Tibial nerve (tissue), 4 donors: ENCODE results near the gene SEC61A1. TPM values are rescaled to one million over a fixed set of nuclear protein-coding genes. Genes with fewer than 3 reads are reported as not detected.

Source experiments
- DNase-seq, 2 donors: peaks; one replicate each; pipeline ENCODE4 v3.0.0-alpha.2; 2019; ENCODE audit warnings: low spot score in 2 of 2
- H3K27ac ChIP-seq, 4 donors: fragments of 200-600 bp; sonication (generic) in 3 of 4; one replicate each; pipeline ENCODE4 v1.5.1; 2017 to 2019; ENCODE audit warnings: mild to moderate bottlenecking in 1 of 4
- H3K27me3 ChIP-seq, 2 donors: fragments of 200-600 bp; sonication (generic) in 1 of 2; one replicate each; pipeline versions ENCODE4 v1.5.1 to v1.6.0; 2017 to 2019
- H3K36me3 ChIP-seq, 3 donors: fragments of 200-600 bp; sonication (generic); one replicate each; pipeline ENCODE4 v1.5.1; 2018 to 2019
- H3K4me1 ChIP-seq, 4 donors: fragments of 200-600 bp; sonication (generic) in 3 of 4; one replicate each; pipeline ENCODE4 v1.5.1; 2017 to 2019
- H3K4me3 ChIP-seq, 4 donors: fragments of 200-600 bp; sonication (generic) in 3 of 4; one replicate each; pipeline ENCODE4 v1.5.1; 2017 to 2019; ENCODE audit warnings: mild to moderate bottlenecking in 1 of 4, moderate library complexity in 1 of 4
- H3K9me3 ChIP-seq, 4 donors: fragments of 200-600 bp; sonication (generic) in 3 of 4; one replicate each; pipeline ENCODE4 v1.5.1; 2017 to 2019
- EP300 ChIP-seq, 2 donors: sonication (generic); formaldehyde crosslinking; IDR thresholded peaks; one replicate each; pipeline ENCODE4 v1.6.1; 2017; ENCODE audit warnings: antibody characterized with exemption in 2 of 2, mild to moderate bottlenecking in 1 of 2
- POLR2A ChIP-seq, 2 donors: fragments of 450-650 bp; IDR thresholded peaks; one replicate each; pipeline ENCODE4 v1.6.1; 2017; ENCODE audit warnings: antibody characterized with exemption in 2 of 2, mild to moderate bottlenecking in 2 of 2, moderate library complexity in 2 of 2
- WGBS, 2 donors: methylation state at CpG; one replicate each; pipeline ENCODE4 v1.1.5; 2018; 5-methylcytosine and 5-hydroxymethylcytosine counted together
- total RNA-seq, 4 donors: library from RNA; depleted of rRNA; stranded (reverse); fragments of >200 nt; gene quantifications; one replicate each; pipeline ENCODE4 v1.1.0, GENCODE V29; 2016
- TF ChIP-seq, protein P1 (sequence below), 5 experiments: fragments of 200-600 bp in 3 of 5; fragments of 450-650 bp in 2 of 5; sonication (generic) in 3 of 5; IDR thresholded peaks; one replicate each; pipeline ENCODE4 v1.5.1; 2016 to 2019; ENCODE audit warnings: antibody characterized with exemption in 5 of 5, mild to moderate bottlenecking in 3 of 5, moderate library complexity in 2 of 5

SEC61A1 gene
- total RNA-seq, 4 donors from 2014 or later, result 93.3 to 155 (median 108) TPM

DNA sequence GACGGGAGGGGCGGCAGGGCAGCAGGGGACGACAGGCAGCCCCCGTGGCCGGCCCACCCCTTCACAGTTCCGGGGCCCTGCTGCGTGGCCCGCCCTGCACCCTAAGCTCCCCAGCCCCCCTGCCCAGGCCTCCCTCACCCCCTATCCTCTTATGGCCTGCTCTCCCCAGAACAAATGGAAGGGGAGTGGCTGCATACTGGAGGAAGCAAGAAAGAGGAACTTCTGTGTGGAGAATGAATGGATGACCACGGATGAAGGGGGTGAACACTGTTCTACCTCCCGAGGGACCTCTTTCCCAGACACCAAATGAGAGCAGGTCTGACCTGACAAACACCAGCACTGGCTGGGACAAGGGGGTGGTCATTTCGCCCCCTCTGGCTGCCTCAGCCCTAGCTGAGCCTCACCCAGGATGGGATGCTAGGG, 25.0 kb downstream of the SEC61A1 start:
- peak overlapping the region; percentile 30 to 54 (median 36) for H3K4me3 ChIP-seq
- no peaks in the 10 kb centered on the region for H3K9me3 ChIP-seq
- H3K27ac ChIP-seq, result peak overlapping the region in 1 of 4 donors; percentile 66
- TF ChIP-seq, protein P1, sequence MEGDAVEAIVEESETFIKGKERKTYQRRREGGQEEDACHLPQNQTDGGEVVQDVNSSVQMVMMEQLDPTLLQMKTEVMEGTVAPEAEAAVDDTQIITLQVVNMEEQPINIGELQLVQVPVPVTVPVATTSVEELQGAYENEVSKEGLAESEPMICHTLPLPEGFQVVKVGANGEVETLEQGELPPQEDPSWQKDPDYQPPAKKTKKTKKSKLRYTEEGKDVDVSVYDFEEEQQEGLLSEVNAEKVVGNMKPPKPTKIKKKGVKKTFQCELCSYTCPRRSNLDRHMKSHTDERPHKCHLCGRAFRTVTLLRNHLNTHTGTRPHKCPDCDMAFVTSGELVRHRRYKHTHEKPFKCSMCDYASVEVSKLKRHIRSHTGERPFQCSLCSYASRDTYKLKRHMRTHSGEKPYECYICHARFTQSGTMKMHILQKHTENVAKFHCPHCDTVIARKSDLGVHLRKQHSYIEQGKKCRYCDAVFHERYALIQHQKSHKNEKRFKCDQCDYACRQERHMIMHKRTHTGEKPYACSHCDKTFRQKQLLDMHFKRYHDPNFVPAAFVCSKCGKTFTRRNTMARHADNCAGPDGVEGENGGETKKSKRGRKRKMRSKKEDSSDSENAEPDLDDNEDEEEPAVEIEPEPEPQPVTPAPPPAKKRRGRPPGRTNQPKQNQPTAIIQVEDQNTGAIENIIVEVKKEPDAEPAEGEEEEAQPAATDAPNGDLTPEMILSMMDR (IDR thresholded peaks at IDR 0.05), result no peak
- no peak for TF ChIP-seq POLR2A (IDR thresholded peaks at IDR 0.05)
- no peak for TF ChIP-seq EP300 (IDR thresholded peaks at IDR 0.05)
- H3K36me3 ChIP-seq, result peaks cover 0 to 47% (median 0%) of the 10 kb centered on the region in 3 donors
- H3K4me1 ChIP-seq, result peaks cover 0 to 27% (median 6%) of the 10 kb centered on the region in 4 donors
- no peaks in the 10 kb centered on the region for H3K27me3 ChIP-seq
- no peak for DNase-seq
- WGBS, 2 donors, result 18 to 27% methylated on average over 4 to 7 of the region's 11 CpGs

- Histone ChIP-seq H3K4me3 (no peak overlapping the region), H3K36me3 (peaks cover 0 to 47% (median 0%) of the 10 kb centered on the region in 3 donors), H3K27ac (no peak overlapping the region), H3K9me3 (no peaks in the 10 kb centered on the region), H3K27me3 (no peaks in the 10 kb centered on the region), H3K4me1 (peaks cover 0 to 27% (median 6%) of the 10 kb centered on the region in 4 donors)
- TF ChIP-seq, protein P1 (IDR thresholded peaks at IDR 0.05), result no peak
- TF ChIP-seq POLR2A (IDR thresholded peaks at IDR 0.05), result no peak
- no peak for TF ChIP-seq EP300 (IDR thresholded peaks at IDR 0.05)
- 18 to 75% methylated on average over 1 of the region's 1 CpG for WGBS, 2 donors
- no peak for DNase-seq
These were observed 25.4 kb downstream of the SEC61A1 start for GRCh38 chr3:128077665-128078064.

GRCh38 chr3:128078322-128078721, 26.1 kb downstream of the SEC61A1 start:
- Histone ChIP-seq H3K27me3 (no peaks in the 10 kb centered on the region), H3K27ac (no peak overlapping the region), H3K9me3 (no peaks in the 10 kb centered on the region), H3K36me3 (peaks cover 0 to 47% (median 0%) of the 10 kb centered on the region in 3 donors), H3K4me3 (no peak overlapping the region), H3K4me1 (peaks cover 0 to 27% (median 6%) of the 10 kb centered on the region in 4 donors)
- TF ChIP-seq, protein P1 (IDR thresholded peaks at IDR 0.05), result no peak
- TF ChIP-seq EP300 (IDR thresholded peaks at IDR 0.05), result no peak
- no peak for TF ChIP-seq POLR2A (IDR thresholded peaks at IDR 0.05)
- 76 to 91% methylated on average over 5 of the region's 5 CpGs for WGBS, 2 donors
- no peak for DNase-seq

- no peak for DNase-seq
- Histone ChIP-seq H3K4me3 (no peak overlapping the region), H3K27ac (no peak overlapping the region), H3K9me3 (no peaks in the 10 kb centered on the region), H3K36me3 (peaks cover 0 to 50% (median 0%) of the 10 kb centered on the region in 3 donors), H3K27me3 (no peaks in the 10 kb centered on the region), H3K4me1 (peaks cover 0 to 29% (median 6%) of the 10 kb centered on the region in 4 donors)
- WGBS, 2 donors, result 96 to 98% methylated on average over 8 of the region's 8 CpGs
- no peak for TF ChIP-seq POLR2A (IDR thresholded peaks at IDR 0.05)
- TF ChIP-seq, protein P1 (IDR thresholded peaks at IDR 0.05), result no peak
- TF ChIP-seq EP300 (IDR thresholded peaks at IDR 0.05), result no peak
These were observed 26.6 kb downstream of the SEC61A1 start for GRCh38 chr3:128078875-128079274.

DNA sequence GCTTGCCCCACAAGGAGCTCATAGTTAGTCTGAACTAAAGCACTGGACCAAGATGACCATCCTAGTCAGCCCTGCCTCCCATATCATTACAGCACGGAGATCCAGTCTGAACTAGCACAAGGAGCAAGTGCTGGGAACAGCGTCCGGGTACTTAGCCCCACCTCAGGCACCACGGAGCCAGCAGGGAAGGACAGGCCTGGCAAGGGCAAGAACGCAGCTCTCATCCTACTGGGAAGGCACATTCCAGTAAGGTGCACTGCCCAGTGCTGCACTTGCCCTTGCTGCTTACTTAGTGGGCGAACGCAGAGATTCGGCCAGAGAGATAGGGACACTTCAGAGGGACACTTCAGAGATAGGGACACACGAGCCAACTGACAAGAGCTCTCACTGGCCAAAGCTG, 27.6 kb downstream of the SEC61A1 start:
- 90 to 96% methylated on average over 9 of the region's 9 CpGs for WGBS, 2 donors
- H3K4me3 ChIP-seq, result no peak overlapping the region
- H3K27ac ChIP-seq, result no peak overlapping the region
- no peaks in the 10 kb centered on the region for H3K9me3 ChIP-seq
- H3K27me3 ChIP-seq, result no peaks in the 10 kb centered on the region
- no peak for DNase-seq
- no peak for TF ChIP-seq POLR2A (IDR thresholded peaks at IDR 0.05)
- TF ChIP-seq EP300 (IDR thresholded peaks at IDR 0.05), result no peak
- TF ChIP-seq, protein P1 (IDR thresholded peaks at IDR 0.05), result no peak
- peaks cover 0 to 60% (median 0%) of the 10 kb centered on the region in 3 donors for H3K36me3 ChIP-seq
- H3K4me1 ChIP-seq, result peaks cover 0 to 36% (median 6%) of the 10 kb centered on the region in 4 donors
